Measurements from ENCODE around the gene FMN1.

The FMN1 gene

DNA sequence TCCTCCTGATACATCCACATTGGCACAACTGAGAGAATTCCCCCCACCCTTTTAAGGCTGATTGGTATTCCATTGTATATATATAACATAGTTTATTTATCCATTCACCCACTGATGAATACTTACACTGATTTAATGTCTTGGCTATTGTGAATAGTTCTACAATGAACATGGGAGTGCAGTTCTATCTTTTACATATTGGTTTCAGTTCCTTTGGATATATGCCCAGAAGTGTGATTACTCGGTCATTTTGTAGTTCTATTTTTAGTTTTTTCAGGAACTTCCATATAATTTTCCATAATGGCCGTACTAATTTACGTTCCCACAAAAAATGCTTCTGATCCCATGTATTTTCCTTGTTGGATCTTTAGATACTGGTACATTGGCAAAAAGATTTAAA lies 135.3 kb downstream of the FMN1 start:
- FAIRE-seq (no peak), DNase-seq (ENCODE audit: insufficient read length) (no peak)
- TF ChIP-seq POLR2AphosphoS5 (IDR thresholded peaks at IDR 0.05; ENCODE audit: low read depth, low read length) (no peak), POLR2A (IDR thresholded peaks at IDR 0.05; ENCODE audit: low read depth, low read length) (no peak), TAF1 (IDR thresholded peaks at IDR 0.05; ENCODE audit: borderline replicate concordance, low read depth, low read length) (no peak)

DNA sequence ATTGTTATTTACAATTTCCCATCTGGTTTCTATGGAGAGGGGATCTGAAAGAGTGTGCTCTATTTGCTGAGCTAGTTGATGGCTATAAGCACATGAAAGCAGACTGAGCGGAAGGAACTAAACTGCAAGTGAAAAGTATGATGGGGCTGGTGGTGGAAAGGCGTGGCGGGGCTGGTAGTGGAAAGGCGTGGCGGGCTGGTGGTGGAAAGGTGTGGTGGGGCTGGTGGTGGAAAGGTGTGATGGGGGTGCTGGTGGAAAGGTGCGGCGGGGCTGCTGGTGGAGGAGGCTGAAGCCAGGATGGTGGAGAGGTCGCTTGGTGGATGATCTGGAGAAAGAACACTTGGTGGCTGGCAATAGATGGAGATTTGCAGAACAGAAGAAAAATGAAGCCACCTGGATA lies 136.7 kb downstream of the FMN1 start:
- FAIRE-seq: no peak
- TF ChIP-seq POLR2A (IDR thresholded peaks at IDR 0.05; ENCODE audit: low read depth, low read length) (no peak), POLR2AphosphoS5 (IDR thresholded peaks at IDR 0.05; ENCODE audit: low read depth, low read length) (no peak), TAF1 (IDR thresholded peaks at IDR 0.05; ENCODE audit: borderline replicate concordance, low read depth, low read length) (no peak)
- no peak for DNase-seq (ENCODE audit: insufficient read length)

DNA sequence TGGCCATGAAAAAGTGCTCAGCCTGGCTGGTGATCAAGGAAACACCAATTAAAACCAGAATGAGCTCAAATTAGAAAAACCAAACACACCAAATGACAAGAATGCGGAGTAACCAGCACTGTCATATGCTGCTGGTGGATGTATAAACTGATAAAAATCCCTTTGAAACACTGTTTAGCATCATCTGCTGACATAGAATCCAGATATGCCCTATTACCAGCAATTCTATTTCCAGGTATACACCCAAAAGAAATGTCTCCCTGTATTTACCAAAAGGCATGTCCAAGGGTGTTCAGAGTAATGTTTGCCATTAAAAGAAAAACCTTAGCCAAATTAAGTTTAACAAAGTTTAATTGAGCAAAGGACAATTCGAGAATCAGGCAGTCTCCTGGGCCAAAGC lies 138.6 kb downstream of the FMN1 start:
- no peak for TF ChIP-seq POLR2AphosphoS5 (IDR thresholded peaks at IDR 0.05; ENCODE audit: low read depth, low read length)
- no peak for TF ChIP-seq TAF1 (IDR thresholded peaks at IDR 0.05; ENCODE audit: borderline replicate concordance, low read depth, low read length)
- TF ChIP-seq POLR2A (IDR thresholded peaks at IDR 0.05; ENCODE audit: low read depth, low read length): no peak
- FAIRE-seq: no peak
- DNase-seq (ENCODE audit: insufficient read length): no peak

DNA sequence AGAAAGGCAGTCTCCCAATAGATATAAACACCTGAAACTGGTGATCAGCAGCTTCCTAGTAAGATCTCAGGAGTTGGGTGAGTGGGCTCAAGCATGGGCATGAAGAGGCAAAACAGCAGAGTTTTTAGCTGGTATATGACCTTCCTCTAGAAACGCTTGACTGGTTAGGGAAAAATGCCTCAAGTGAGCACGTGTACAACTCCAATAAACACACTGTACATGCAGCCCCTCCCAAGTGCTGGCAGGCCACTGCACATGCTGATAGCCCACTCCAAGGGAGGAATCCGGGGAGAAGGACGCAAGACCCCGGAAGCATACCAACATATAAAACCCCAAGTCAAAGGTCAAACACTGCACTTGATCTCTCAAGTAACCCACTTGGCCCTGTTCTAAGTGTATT lies 143.0 kb downstream of the FMN1 start:
- no peak for FAIRE-seq
- TF ChIP-seq POLR2A (IDR thresholded peaks at IDR 0.05; ENCODE audit: low read depth, low read length) (no peak), TAF1 (IDR thresholded peaks at IDR 0.05; ENCODE audit: borderline replicate concordance, low read depth, low read length) (no peak), POLR2AphosphoS5 (IDR thresholded peaks at IDR 0.05; ENCODE audit: low read depth, low read length) (no peak)
- DNase-seq (ENCODE audit: insufficient read length): no peak

DNA sequence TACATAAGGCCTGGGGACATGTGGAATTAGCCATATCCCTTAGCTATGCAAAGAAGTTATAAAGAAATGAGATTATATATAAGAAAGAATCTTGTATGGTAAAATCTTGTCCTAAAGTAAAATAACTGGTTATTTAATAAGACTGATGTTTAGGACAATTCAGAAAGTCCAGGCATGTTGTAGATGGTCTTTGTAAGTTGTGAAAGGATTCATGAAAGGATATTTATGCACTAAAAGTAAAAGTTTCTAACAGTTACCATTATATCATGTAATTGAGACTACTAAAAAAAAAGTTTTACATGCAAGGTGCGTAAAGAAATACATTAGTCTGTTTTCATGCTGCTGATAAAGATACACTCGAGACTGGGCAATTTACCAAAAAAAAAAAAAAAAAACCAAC lies 146.3 kb downstream of the FMN1 start:
- FAIRE-seq (no peak), DNase-seq (ENCODE audit: insufficient read length) (no peak)
- TF ChIP-seq POLR2AphosphoS5 (IDR thresholded peaks at IDR 0.05; ENCODE audit: low read depth, low read length) (no peak), TAF1 (IDR thresholded peaks at IDR 0.05; ENCODE audit: borderline replicate concordance, low read depth, low read length) (no peak), POLR2A (IDR thresholded peaks at IDR 0.05; ENCODE audit: low read depth, low read length) (no peak)

DNA sequence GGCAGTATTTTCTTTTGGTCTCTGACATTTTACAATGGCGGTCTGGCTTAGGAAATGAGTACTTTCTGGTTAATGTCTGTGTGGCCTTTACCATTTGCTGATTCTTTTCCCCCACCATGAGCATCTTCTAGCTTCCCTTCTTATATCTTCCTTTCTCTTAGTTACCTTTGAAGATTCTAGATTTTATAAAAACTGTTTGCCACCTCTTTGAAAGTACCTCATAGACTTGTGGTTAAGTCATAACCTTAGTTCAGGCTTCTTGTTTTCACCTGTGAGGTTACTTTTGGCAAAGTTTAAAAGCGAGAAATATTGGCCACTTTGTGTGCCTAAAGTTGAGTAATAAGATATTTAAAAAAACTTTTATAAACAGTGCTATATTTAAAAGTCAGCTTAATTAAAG lies 147.4 kb downstream of the FMN1 start:
- no peak for DNase-seq (ENCODE audit: insufficient read length)
- no peak for TF ChIP-seq POLR2A (IDR thresholded peaks at IDR 0.05; ENCODE audit: low read depth, low read length)
- TF ChIP-seq TAF1 (IDR thresholded peaks at IDR 0.05; ENCODE audit: borderline replicate concordance, low read depth, low read length): no peak
- TF ChIP-seq POLR2AphosphoS5 (IDR thresholded peaks at IDR 0.05; ENCODE audit: low read depth, low read length): no peak

DNA sequence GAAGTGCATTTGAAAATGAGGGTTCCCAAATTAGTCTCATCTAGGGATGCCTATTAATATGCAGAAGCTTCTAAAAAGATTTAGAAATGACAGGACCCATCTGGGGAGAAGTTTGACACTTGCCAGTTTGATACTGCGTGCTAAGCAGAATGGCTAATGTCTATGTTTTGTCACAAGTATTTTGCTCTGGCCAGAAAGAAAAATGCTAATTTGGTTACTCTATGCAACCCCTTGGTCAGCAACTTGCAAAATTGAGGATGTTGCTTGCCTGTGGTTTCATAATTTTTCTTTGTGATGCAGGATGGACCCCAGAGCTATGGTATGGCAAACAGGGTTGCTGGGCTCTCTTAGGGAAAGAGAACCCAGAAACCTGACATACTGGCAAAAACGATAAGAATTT lies 148.2 kb downstream of the FMN1 start:
- no peak for FAIRE-seq
- no peak for TF ChIP-seq TAF1 (IDR thresholded peaks at IDR 0.05; ENCODE audit: borderline replicate concordance, low read depth, low read length)
- TF ChIP-seq POLR2AphosphoS5 (IDR thresholded peaks at IDR 0.05; ENCODE audit: low read depth, low read length): no peak
- no peak for TF ChIP-seq POLR2A (IDR thresholded peaks at IDR 0.05; ENCODE audit: low read depth, low read length)

More for the DNA sequence above, 147.4 kb downstream of the FMN1 start:
- no peak for FAIRE-seq

DNA sequence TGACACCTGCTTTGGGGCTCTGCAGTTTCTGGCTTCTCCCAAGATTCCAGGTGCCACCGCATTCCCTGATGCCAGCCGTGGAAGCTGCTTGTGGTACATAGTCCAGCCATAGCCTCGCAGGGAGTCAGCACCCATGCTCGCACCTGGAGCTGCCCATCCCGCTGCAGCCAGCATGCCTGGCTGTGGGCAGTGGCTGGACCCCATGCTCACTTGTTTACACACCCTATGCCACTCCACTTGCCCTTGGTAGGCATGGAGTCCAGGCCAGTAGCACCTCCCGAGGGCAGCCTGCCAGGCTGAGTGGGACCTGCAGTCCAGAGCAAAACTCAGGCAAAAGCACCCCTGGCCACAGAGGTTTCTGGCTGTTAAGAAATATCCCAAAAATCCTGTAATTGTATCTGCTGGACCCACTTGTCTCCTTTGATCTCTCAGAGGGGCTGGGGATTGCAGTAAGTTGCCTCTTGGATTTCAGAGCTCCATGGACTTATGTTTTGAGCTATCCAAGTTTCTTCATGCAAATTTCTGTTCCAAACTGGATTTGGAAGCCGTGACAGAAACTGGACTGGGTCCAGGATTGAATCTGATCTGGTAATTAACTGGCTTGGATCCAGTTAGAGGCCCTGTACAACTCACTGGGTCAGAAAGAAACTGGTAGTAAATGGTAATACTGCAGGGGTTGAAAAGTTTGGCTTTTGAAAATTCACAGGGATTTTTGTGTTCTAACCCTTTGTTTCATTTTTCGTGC lies 149.3 kb downstream of the FMN1 start:
- no peak for DNase-seq (ENCODE audit: insufficient read length)
- FAIRE-seq: no peak
- TF ChIP-seq POLR2A (IDR thresholded peaks at IDR 0.05; ENCODE audit: low read depth, low read length): no peak
- TF ChIP-seq TAF1 (IDR thresholded peaks at IDR 0.05; ENCODE audit: borderline replicate concordance, low read depth, low read length): no peak
- no peak for TF ChIP-seq POLR2AphosphoS5 (IDR thresholded peaks at IDR 0.05; ENCODE audit: low read depth, low read length)

More for the DNA sequence above, 148.2 kb downstream of the FMN1 start:
- DNase-seq (ENCODE audit: insufficient read length): no peak

DNA sequence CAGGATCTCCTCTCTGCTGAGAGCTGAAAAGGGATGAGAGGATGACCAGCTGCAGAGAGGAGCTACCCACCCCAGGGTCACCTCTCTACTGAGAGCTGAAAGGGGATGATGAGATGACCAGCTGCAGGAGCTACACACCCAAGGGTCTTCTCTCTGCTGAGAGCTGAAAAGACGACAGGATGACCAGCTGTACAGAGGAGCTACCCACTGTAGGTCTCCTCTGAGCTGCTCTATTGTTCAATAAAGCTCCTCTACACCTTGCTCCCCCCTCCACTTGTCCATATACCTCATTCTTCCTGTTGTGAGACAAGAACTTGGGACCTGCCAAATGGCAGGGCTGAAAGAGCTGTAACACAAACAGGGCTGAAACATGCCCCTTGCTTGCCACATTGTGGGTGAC lies 149.9 kb downstream of the FMN1 start:
- DNase-seq (ENCODE audit: insufficient read length) (no peak), FAIRE-seq (no peak)
- TF ChIP-seq TAF1 (IDR thresholded peaks at IDR 0.05; ENCODE audit: borderline replicate concordance, low read depth, low read length) (no peak), POLR2AphosphoS5 (IDR thresholded peaks at IDR 0.05; ENCODE audit: low read depth, low read length) (no peak), POLR2A (IDR thresholded peaks at IDR 0.05; ENCODE audit: low read depth, low read length) (no peak)

DNA sequence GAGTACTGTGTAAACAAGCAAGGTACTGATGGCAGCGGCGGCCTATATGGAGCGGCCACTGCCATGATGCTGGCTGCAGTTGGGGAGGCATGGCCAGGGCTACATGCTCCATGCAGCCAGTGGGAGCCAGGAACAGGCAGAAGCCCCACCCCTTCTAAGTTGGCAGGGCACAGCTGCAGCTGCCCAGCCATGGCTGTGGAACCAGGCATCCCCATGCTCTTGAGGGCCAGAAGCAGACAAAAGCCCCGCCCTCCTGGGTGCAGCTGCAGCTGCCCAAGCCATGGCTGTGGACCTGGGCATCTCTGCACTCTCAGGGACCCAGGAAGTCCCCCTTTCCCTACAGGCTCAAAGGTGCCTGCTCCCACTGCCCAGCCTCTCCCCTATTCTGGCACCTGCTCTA lies 150.9 kb downstream of the FMN1 start:
- DNase-seq (ENCODE audit: insufficient read length) (no peak), FAIRE-seq (no peak)
- TF ChIP-seq POLR2AphosphoS5 (IDR thresholded peaks at IDR 0.05; ENCODE audit: low read depth, low read length) (no peak), TAF1 (IDR thresholded peaks at IDR 0.05; ENCODE audit: borderline replicate concordance, low read depth, low read length) (no peak), POLR2A (IDR thresholded peaks at IDR 0.05; ENCODE audit: low read depth, low read length) (no peak)

DNA sequence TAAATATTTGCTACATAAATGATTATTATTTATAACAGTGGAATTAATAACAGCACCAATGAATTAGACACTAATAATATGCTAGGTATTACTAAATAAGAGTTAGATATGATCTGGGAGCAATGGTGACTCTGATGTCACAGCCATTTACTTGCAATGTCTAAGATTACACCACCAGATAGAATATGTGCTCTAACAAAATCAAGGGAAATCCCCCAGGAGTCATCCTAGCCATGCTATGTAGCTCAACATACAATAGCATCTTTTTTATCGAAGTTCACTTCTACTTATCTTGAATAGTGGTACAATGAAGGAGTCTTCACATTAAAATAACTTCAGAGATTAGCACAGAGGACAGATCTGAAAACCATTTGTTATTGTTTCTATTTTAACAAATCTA lies 154.0 kb downstream of the FMN1 start:
- no peak for TF ChIP-seq POLR2A (IDR thresholded peaks at IDR 0.05; ENCODE audit: low read depth, low read length)
- TF ChIP-seq POLR2AphosphoS5 (IDR thresholded peaks at IDR 0.05; ENCODE audit: low read depth, low read length): no peak
- no peak for TF ChIP-seq TAF1 (IDR thresholded peaks at IDR 0.05; ENCODE audit: borderline replicate concordance, low read depth, low read length)
- no peak for DNase-seq (ENCODE audit: insufficient read length)

DNA sequence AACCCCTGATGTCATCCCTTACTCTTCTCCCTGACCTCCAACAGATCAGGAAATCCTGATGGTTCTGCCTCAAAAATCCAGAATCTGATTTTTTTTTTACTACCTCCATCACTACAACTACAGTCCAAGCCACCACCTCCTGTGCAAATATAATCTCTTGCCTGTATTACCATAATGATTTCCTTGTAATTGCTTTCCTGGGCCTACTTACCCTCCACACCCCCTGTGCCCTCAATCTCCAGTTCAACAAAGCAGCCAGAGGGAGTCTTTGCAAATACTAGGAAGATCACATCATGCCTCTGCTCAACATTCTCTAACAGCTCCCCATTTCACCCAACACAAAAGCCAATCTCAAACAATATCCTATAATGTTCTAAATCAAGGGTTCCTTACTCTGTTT lies 159.9 kb downstream of the FMN1 start:
- FAIRE-seq (no peak), DNase-seq (ENCODE audit: insufficient read length) (no peak)

More for the DNA sequence above, 154.0 kb downstream of the FMN1 start:
- no peak for FAIRE-seq

More for the DNA sequence above, 159.9 kb downstream of the FMN1 start:
- no peak for TF ChIP-seq POLR2A (IDR thresholded peaks at IDR 0.05; ENCODE audit: low read depth, low read length)

Measured in GM12892 (cell line).